Iris pigment epithelial cell (primary cell): Measurements from ENCODE around the gene ZNF740.
"Not testable (repeated sequence)": the region's sequence is repeated elsewhere in the genome, so short reads cannot be mapped to it uniquely, and the experiment has no call there.

Source experiments
- DNase-seq: peaks from one replicate; pipeline ENCODE4 v3.0.0-alpha.2; 2011; ENCODE audit warnings: low read depth

The ZNF740 gene

GRCh38 chr12:53173085-53173715 lies 7.3 kb upstream of the ZNF740 start:
- no peak for DNase-seq

GRCh38 chr12:53174881-53175491 lies 5.5 kb upstream of the ZNF740 start:
- peak; percentile 59 for DNase-seq

GRCh38 chr12:53176750-53177149 lies 3.8 kb upstream of the ZNF740 start:
- DNase-seq: no peak

- not testable (repeated sequence) for DNase-seq
Observed at GRCh38 chr12:53177447-53177846, 3.1 kb upstream of the ZNF740 start.

- not testable (repeated sequence) for DNase-seq
Observed at GRCh38 chr12:53178803-53179202, 1.7 kb upstream of the ZNF740 start.

GRCh38 chr12:53179687-53180219 lies 769 bp upstream of the ZNF740 start:
- no peak for DNase-seq

- peak; percentile 73 for DNase-seq
Observed at GRCh38 chr12:53180931-53181645, 566 bp downstream of the ZNF740 start.

- peak; percentile 17 for DNase-seq
Observed at GRCh38 chr12:53181935-53182334, 1.4 kb downstream of the ZNF740 start.

- no peak for DNase-seq
Observed at GRCh38 chr12:53182903-53183302, 2.4 kb downstream of the ZNF740 start.

- no peak for DNase-seq
Observed at GRCh38 chr12:53184828-53185227, 4.3 kb downstream of the ZNF740 start.

GRCh38 chr12:53185582-53186153 lies 5.1 kb downstream of the ZNF740 start:
- no peak for DNase-seq

- DNase-seq: no peak
Observed at GRCh38 chr12:53186745-53187144, 6.2 kb downstream of the ZNF740 start.

GRCh38 chr12:53187145-53187899 lies 6.8 kb downstream of the ZNF740 start:
- no peak for DNase-seq

- peak; percentile 71 for DNase-seq
Observed at GRCh38 chr12:53190108-53190729, 9.7 kb downstream of the ZNF740 start.

- DNase-seq: no peak
Observed at GRCh38 chr12:53191096-53191884, 10.8 kb downstream of the ZNF740 start.

GRCh38 chr12:53191885-53192530 lies 11.5 kb downstream of the ZNF740 start:
- no peak for DNase-seq

GRCh38 chr12:53192531-53193021 lies 12.1 kb downstream of the ZNF740 start:
- DNase-seq: no peak

GRCh38 chr12:53193040-53193439 lies 12.5 kb downstream of the ZNF740 start:
- DNase-seq: no peak

GRCh38 chr12:53193985-53194716 lies 13.6 kb downstream of the ZNF740 start:
- DNase-seq: no peak
